Activated CD4-positive, alpha-beta T cell treated with anti-CD3 and anti-CD28 coated beads for 48 hours (primary cell): ENCODE measurements around the gene PTPRH.
"Not testable (repeated sequence)": the region's sequence is repeated elsewhere in the genome, so short reads cannot be mapped to it uniquely, and the experiment has no call there.

Experiments
- DNase-seq: peaks from one replicate; pipeline ENCODE4 v3.0.0-alpha.2; 2020

The PTPRH gene

GRCh38 chr19:55224038-55224665 lies 14.9 kb upstream of the PTPRH start:
- DNase-seq, result no peak

- no peak for DNase-seq
Observed at GRCh38 chr19:55223291-55224037, 14.2 kb upstream of the PTPRH start.

- no peak for DNase-seq
Observed at GRCh38 chr19:55220525-55220924, 11.2 kb upstream of the PTPRH start.

GRCh38 chr19:55216461-55217198 lies 7.3 kb upstream of the PTPRH start:
- DNase-seq, result peak; percentile 80

GRCh38 chr19:55213547-55213946 lies 4.2 kb upstream of the PTPRH start:
- DNase-seq, result no peak

- DNase-seq, result peak; percentile 76
Observed at GRCh38 chr19:55212447-55212846, 3.1 kb upstream of the PTPRH start.

GRCh38 chr19:55209693-55210472 lies 582 bp upstream of the PTPRH start:
- DNase-seq, result no peak

- peak; percentile 76 for DNase-seq
Observed at GRCh38 chr19:55206664-55207500, 2.4 kb downstream of the PTPRH start.

GRCh38 chr19:55202199-55202598 lies 7.1 kb downstream of the PTPRH start:
- DNase-seq, result not testable (repeated sequence)

- DNase-seq, result no peak
Observed at GRCh38 chr19:55199620-55200204, 9.6 kb downstream of the PTPRH start.

GRCh38 chr19:55198651-55199050 lies 10.7 kb downstream of the PTPRH start:
- no peak for DNase-seq

- no peak for DNase-seq
Observed at GRCh38 chr19:55197528-55197927, 11.8 kb downstream of the PTPRH start.

GRCh38 chr19:55196803-55197202 lies 12.5 kb downstream of the PTPRH start:
- no peak for DNase-seq

GRCh38 chr19:55193481-55193880 lies 15.8 kb downstream of the PTPRH start:
- no peak for DNase-seq

GRCh38 chr19:55189403-55189835 lies 19.9 kb downstream of the PTPRH start:
- no peak for DNase-seq

- no peak for DNase-seq
Observed at GRCh38 chr19:55188625-55189024, 20.7 kb downstream of the PTPRH start.

GRCh38 chr19:55186080-55186479 lies 23.2 kb downstream of the PTPRH start:
- no peak for DNase-seq

- no peak for DNase-seq
Observed at GRCh38 chr19:55181740-55182139, 27.6 kb downstream of the PTPRH start.

GRCh38 chr19:55179606-55180484 lies 29.5 kb downstream of the PTPRH start, which contains the start of gene SYT5:
Gene SYT5 (minus strand): TSS chr19:55180289. CDS start chr19:55179041, 1,248 bp downstream.
- peak; percentile 70 for DNase-seq
